ENCODE data around the gene KCNH1. TPM values are rescaled to one million over a fixed set of nuclear protein-coding genes. Genes with fewer than 3 reads are reported as not detected.

The KCNH1 gene
- total RNA-seq, 1 donor from 2014 or later: 15.5 TPM

GRCh38 chr1:211155040-211155439 is 21.1 kb upstream of the KCNH1 start:
- no peaks in the 10 kb centered on the region for H3K4me1 ChIP-seq (ENCODE audit: insufficient read depth, low read length)
- no peak for DNase-seq (ENCODE audit: low read depth)
- FAIRE-seq: no peak
- no peak overlapping the region for H3K4me2 ChIP-seq (ENCODE audit: low read length)
- H3K36me3 ChIP-seq (ENCODE audit: insufficient read depth, low read length): no peaks in the 10 kb centered on the region
- H3K4me3 Mint-ChIP-seq (ENCODE audit: unreplicated experiment): no peak overlapping the region
- no peak overlapping the region for H3K9ac ChIP-seq (ENCODE audit: low read length)
- no peak overlapping the region for H3K4me3 ChIP-seq (ENCODE audit: insufficient read depth, low read depth, low read length)
- TF ChIP-seq CTCF (IDR thresholded peaks at IDR 0.05; ENCODE audit: insufficient read depth, low read depth, low read length) (no peak), EZH2 (IDR thresholded peaks at IDR 0.05; ENCODE audit: insufficient read depth, low read length) (no peak)
- no peaks in the 10 kb centered on the region for H3K4me1 Mint-ChIP-seq (ENCODE audit: low read depth, unreplicated experiment)
- H3K9me3 Mint-ChIP-seq (ENCODE audit: unreplicated experiment): peaks cover 16% of the 10 kb centered on the region
- H3K27me3 ChIP-seq (ENCODE audit: insufficient read depth, low read length): no peaks in the 10 kb centered on the region
- no peaks in the 10 kb centered on the region for H3K9me3 ChIP-seq (ENCODE audit: insufficient read depth, low read depth, low read length)
- no peak overlapping the region for H3K27ac ChIP-seq (ENCODE audit: low read depth, low read length)
- H3K36me3 Mint-ChIP-seq (ENCODE audit: low read depth, unreplicated experiment): no peaks in the 10 kb centered on the region
- H4K20me1 ChIP-seq (ENCODE audit: insufficient read depth, low read length): no peaks in the 10 kb centered on the region
- H3K27ac Mint-ChIP-seq (ENCODE audit: unreplicated experiment): no peak overlapping the region
- peaks cover 14% of the 10 kb centered on the region for H3K27me3 Mint-ChIP-seq (ENCODE audit: low read depth, unreplicated experiment)
- H3K79me2 ChIP-seq (ENCODE audit: insufficient read depth, low read length): no peaks in the 10 kb centered on the region
- H2AFZ ChIP-seq (ENCODE audit: low read depth, low read length): no peak overlapping the region

- Histone ChIP-seq H3K9ac (ENCODE audit: low read length) (no peak overlapping the region), H3K27ac (ENCODE audit: low read depth, low read length) (no peak overlapping the region), H3K4me2 (ENCODE audit: low read length) (no peak overlapping the region), H3K4me1 (ENCODE audit: insufficient read depth, low read length) (no peaks in the 10 kb centered on the region), H3K4me3 (ENCODE audit: insufficient read depth, low read depth, low read length) (no peak overlapping the region), H3K36me3 (ENCODE audit: insufficient read depth, low read length) (no peaks in the 10 kb centered on the region), H3K9me3 (ENCODE audit: insufficient read depth, low read depth, low read length) (no peaks in the 10 kb centered on the region), H4K20me1 (ENCODE audit: insufficient read depth, low read length) (no peaks in the 10 kb centered on the region), H3K27me3 (ENCODE audit: insufficient read depth, low read length) (no peaks in the 10 kb centered on the region), H2AFZ (ENCODE audit: low read depth, low read length) (no peak overlapping the region), H3K79me2 (ENCODE audit: insufficient read depth, low read length) (no peaks in the 10 kb centered on the region)
- FAIRE-seq (no peak), DNase-seq (ENCODE audit: low read depth) (no peak)
- H3K4me3 Mint-ChIP-seq (ENCODE audit: unreplicated experiment): no peak overlapping the region
- H3K27me3 Mint-ChIP-seq (ENCODE audit: low read depth, unreplicated experiment): peaks cover 10% of the 10 kb centered on the region
- TF ChIP-seq CTCF (IDR thresholded peaks at IDR 0.05; ENCODE audit: insufficient read depth, low read depth, low read length) (no peak), EZH2 (IDR thresholded peaks at IDR 0.05; ENCODE audit: insufficient read depth, low read length) (no peak)
- no peak overlapping the region for H3K27ac Mint-ChIP-seq (ENCODE audit: unreplicated experiment)
- no peaks in the 10 kb centered on the region for H3K36me3 Mint-ChIP-seq (ENCODE audit: low read depth, unreplicated experiment)
- H3K9me3 Mint-ChIP-seq (ENCODE audit: unreplicated experiment): peaks cover 14% of the 10 kb centered on the region
- H3K4me1 Mint-ChIP-seq (ENCODE audit: low read depth, unreplicated experiment): no peaks in the 10 kb centered on the region
These were observed 20.0 kb upstream of the KCNH1 start for GRCh38 chr1:211153932-211154331.

- FAIRE-seq (no peak), DNase-seq (ENCODE audit: low read depth) (no peak)
- no peaks in the 10 kb centered on the region for H3K27me3 ChIP-seq (ENCODE audit: insufficient read depth, low read length)
- Mint-ChIP-seq H3K27me3 (ENCODE audit: low read depth, unreplicated experiment) (no peaks in the 10 kb centered on the region), H3K27ac (ENCODE audit: unreplicated experiment) (no peak overlapping the region), H3K4me1 (ENCODE audit: low read depth, unreplicated experiment) (no peaks in the 10 kb centered on the region), H3K4me3 (ENCODE audit: unreplicated experiment) (no peak overlapping the region), H3K36me3 (ENCODE audit: low read depth, unreplicated experiment) (no peaks in the 10 kb centered on the region), H3K9me3 (ENCODE audit: unreplicated experiment) (peaks cover 3% of the 10 kb centered on the region)
- no peak overlapping the region for H3K4me3 ChIP-seq (ENCODE audit: insufficient read depth, low read depth, low read length)
- no peaks in the 10 kb centered on the region for H3K79me2 ChIP-seq (ENCODE audit: insufficient read depth, low read length)
- H3K4me1 ChIP-seq (ENCODE audit: insufficient read depth, low read length): no peaks in the 10 kb centered on the region
- TF ChIP-seq EZH2 (IDR thresholded peaks at IDR 0.05; ENCODE audit: insufficient read depth, low read length) (no peak), CTCF (IDR thresholded peaks at IDR 0.05; ENCODE audit: insufficient read depth, low read depth, low read length) (no peak)
- no peak overlapping the region for H3K9ac ChIP-seq (ENCODE audit: low read length)
- no peaks in the 10 kb centered on the region for H4K20me1 ChIP-seq (ENCODE audit: insufficient read depth, low read length)
- H3K36me3 ChIP-seq (ENCODE audit: insufficient read depth, low read length): no peaks in the 10 kb centered on the region
- H3K9me3 ChIP-seq (ENCODE audit: insufficient read depth, low read depth, low read length): no peaks in the 10 kb centered on the region
- H2AFZ ChIP-seq (ENCODE audit: low read depth, low read length): no peak overlapping the region
- H3K27ac ChIP-seq (ENCODE audit: low read depth, low read length): no peak overlapping the region
- H3K4me2 ChIP-seq (ENCODE audit: low read length): no peak overlapping the region
These were observed 14.4 kb upstream of the KCNH1 start for GRCh38 chr1:211148366-211148765.

Data from astrocyte (in vitro differentiated cells and primary cell).